ENCODE results near the gene HRG. TPM values are rescaled to one million over a fixed set of nuclear protein-coding genes. Genes with fewer than 3 reads are reported as not detected.

Gene HRG
- total and polyA plus RNA-seq, 2 donors (not counting 1 experiment from before 2014, with no cell fraction given): not detected

GRCh38 chr3:186691676-186692075 lies 25.9 kb downstream of the HRG start:
- H3K4me3 Mint-ChIP-seq: no peak overlapping the region
- Histone ChIP-seq H3K36me3 (replicated peaks in 1 of 2; ENCODE audit: control extremely low read depth in 1 of 2, control insufficient read depth in 1 of 2, extremely low read depth in 1 of 2, insufficient read depth in 2 of 2, low read length in 1 of 2) (no peaks in the 10 kb centered on the region), H3K4me3 (ENCODE audit: control extremely low read depth in 1 of 5, extremely low read depth in 1 of 5, insufficient read depth in 1 of 5, low read depth in 2 of 5, low read length in 4 of 5) (no peak overlapping the region), H2AFZ (ENCODE audit: insufficient read depth, low read depth, low read length, poor library complexity, severe bottlenecking) (no peak overlapping the region), H3K27ac (ENCODE audit: low read length in 2 of 2) (no peak overlapping the region), H3K27me3 (replicated peaks in 1 of 4; ENCODE audit: control extremely low read depth in 1 of 4, control insufficient read depth in 3 of 4, insufficient read depth in 4 of 4, low read length in 3 of 4) (peaks cover 0 to 10% (median 0%) of the 10 kb centered on the region in 4 experiments), H3K9ac (ENCODE audit: low read length) (no peak overlapping the region), H3K4me2 (replicated peaks; ENCODE audit: low read depth, low read length, poor library complexity, severe bottlenecking) (no peak overlapping the region), H3K4me1 (ENCODE audit: control insufficient read depth in 2 of 2, insufficient read depth in 2 of 2, low read length in 2 of 2) (no peaks in the 10 kb centered on the region), H4K20me1 (ENCODE audit: control insufficient read depth, insufficient read depth, low read length, poor library complexity, severe bottlenecking) (no peaks in the 10 kb centered on the region), H3K9me3 (ENCODE audit: control extremely low read depth in 1 of 3, control insufficient read depth in 2 of 3, insufficient read depth in 1 of 3, low read length in 2 of 3) (no peaks in the 10 kb centered on the region), H3K79me2 (ENCODE audit: control insufficient read depth, insufficient read depth, low read length) (no peaks in the 10 kb centered on the region)
- ATAC-seq (ENCODE audit: low read depth): no peak
- peaks cover 31% of the 10 kb centered on the region for H3K27me3 Mint-ChIP-seq
- no peaks in the 10 kb centered on the region for H3K9me3 Mint-ChIP-seq (ENCODE audit: insufficient read depth)
- CTCF ChIA-PET: no interaction called here
- no peak overlapping the region for H3K27ac Mint-ChIP-seq
- intact Hi-C loops (cut with micrococcal nuclease): no loop called here
- H3K4me1 Mint-ChIP-seq: no peaks in the 10 kb centered on the region
- TF ChIP-seq CTCF (IDR thresholded peaks at IDR 0.05): no peak
- no peak for TF ChIP-seq EZH2 (IDR thresholded peaks at IDR 0.05; ENCODE audit: borderline replicate concordance, insufficient read depth, low read depth, low read length, poor library complexity, severe bottlenecking)
- WGBS (ENCODE audit: insufficient coverage): 94% methylated on average over 7 of the region's 7 CpGs
- POLR2A ChIA-PET: no interaction called here
- no peak for DNase-seq

GRCh38 chr3:186693843-186694242 lies 28.0 kb downstream of the HRG start:
- no peak overlapping the region for H3K9ac ChIP-seq (ENCODE audit: low read length)
- DNase-seq: no peak
- Mint-ChIP-seq H3K4me3 (no peak overlapping the region), H3K9me3 (ENCODE audit: insufficient read depth) (no peaks in the 10 kb centered on the region), H3K4me1 (no peaks in the 10 kb centered on the region), H3K27me3 (peaks cover 18% of the 10 kb centered on the region), H3K27ac (no peak overlapping the region)
- H3K4me2 ChIP-seq (replicated peaks; ENCODE audit: low read depth, low read length, poor library complexity, severe bottlenecking): no peak overlapping the region
- no peak overlapping the region for H3K4me3 ChIP-seq (ENCODE audit: control extremely low read depth in 1 of 5, extremely low read depth in 1 of 5, insufficient read depth in 1 of 5, low read depth in 2 of 5, low read length in 4 of 5)
- H3K9me3 ChIP-seq (ENCODE audit: control extremely low read depth in 1 of 3, control insufficient read depth in 2 of 3, insufficient read depth in 1 of 3, low read length in 2 of 3): no peaks in the 10 kb centered on the region
- no CpG with 5 or more reads among the region's 3 CpGs for WGBS (ENCODE audit: insufficient coverage)
- no peaks in the 10 kb centered on the region for H4K20me1 ChIP-seq (ENCODE audit: control insufficient read depth, insufficient read depth, low read length, poor library complexity, severe bottlenecking)
- H3K27ac ChIP-seq (ENCODE audit: low read length in 2 of 2): no peak overlapping the region
- H3K4me1 ChIP-seq (ENCODE audit: control insufficient read depth in 2 of 2, insufficient read depth in 2 of 2, low read length in 2 of 2): no peaks in the 10 kb centered on the region
- POLR2A ChIA-PET: no interaction called here
- H3K36me3 ChIP-seq (replicated peaks in 1 of 2; ENCODE audit: control extremely low read depth in 1 of 2, control insufficient read depth in 1 of 2, extremely low read depth in 1 of 2, insufficient read depth in 2 of 2, low read length in 1 of 2): no peaks in the 10 kb centered on the region
- TF ChIP-seq CTCF (IDR thresholded peaks at IDR 0.05) (no peak), EZH2 (IDR thresholded peaks at IDR 0.05; ENCODE audit: borderline replicate concordance, insufficient read depth, low read depth, low read length, poor library complexity, severe bottlenecking) (no peak)
- no peaks in the 10 kb centered on the region for H3K79me2 ChIP-seq (ENCODE audit: control insufficient read depth, insufficient read depth, low read length)
- no peak for ATAC-seq (ENCODE audit: low read depth)
- H2AFZ ChIP-seq (ENCODE audit: insufficient read depth, low read depth, low read length, poor library complexity, severe bottlenecking): no peak overlapping the region
- H3K27me3 ChIP-seq (replicated peaks in 1 of 4; ENCODE audit: control extremely low read depth in 1 of 4, control insufficient read depth in 3 of 4, insufficient read depth in 4 of 4, low read length in 3 of 4): peaks cover 0 to 10% (median 0%) of the 10 kb centered on the region in 4 experiments
- CTCF ChIA-PET: no interaction called here
- intact Hi-C loops (cut with micrococcal nuclease): no loop called here
